HCT116 (cell line): ENCODE measurements around the gene HIGD1C. TPM values are rescaled to one million over a fixed set of nuclear protein-coding genes. Genes with fewer than 3 reads are reported as not detected.

Source experiments
- ATAC-seq: fragments of 200-7000 bp; cut with Tn5 transposase; 2 replicates; pipeline ENCODE4 v1.9.1; 2020; ENCODE audit warnings: mild to moderate bottlenecking, moderate library complexity
- BruUV-seq: library from RNA; stranded (reverse); fragments of 400-500 nt; replicated peaks from 2 replicates; lab custom pipeline; 2021; lab: Mats Ljungman, UMichigan
- CTCF ChIA-PET: fragments of 300-600 bp; sonication (Branson Sonifier 250); formaldehyde crosslinking; loops from one replicate; lab custom pipeline; 2021; ENCODE audit warnings: antibody characterized with exemption; lab: Charles Lee
- POLR2A ChIA-PET: fragments of 300-600, 350-600 bp; sonication (Branson Sonifier 250); formaldehyde crosslinking; loops from one replicate; lab custom pipeline; 2021; ENCODE audit warnings: antibody characterized with exemption; lab: Charles Lee
- RAD21 ChIA-PET, 2 experiments: fragments of 300-600 bp; sonication (Branson Sonifier 250); formaldehyde crosslinking; loops; one replicate each; lab custom pipeline; 2023; ENCODE audit warnings: low total read pairs in 2 of 2; ENCODE audit not compliant: uncharacterized antibody in 2 of 2, unreplicated experiment in 2 of 2, low non-redundant PET in 1 of 2; lab: Charles Lee
- DNase-seq: peaks from one replicate; pipeline ENCODE4 v3.0.0-alpha.2; 2010; ENCODE audit warnings: low read depth, low spot score
- H2AFZ ChIP-seq: fragments of 200-600 bp; shearing (Covaris generic), sonication (generic); 2 replicates; pipeline ENCODE4 v1.6.1; 2017; ENCODE audit warnings: low read depth, mixed run types, mixed read lengths, antibody characterized with exemption, low read length; ENCODE audit not compliant: poor library complexity, severe bottlenecking
- H3K27ac ChIP-seq: 2 replicates; pipeline ENCODE4 v1.5.1; 2012; ENCODE audit warnings: low read depth, low read length
- H3K27me3 ChIP-seq: fragments of 200-600 bp; sonication (generic); 2 replicates; pipeline ENCODE4 v1.6.1; 2016; ENCODE audit warnings: mixed run types, low read length, mixed read lengths; ENCODE audit not compliant: insufficient read depth
- H3K36me3 ChIP-seq, 2 experiments: fragments of 200-500 bp in 1 of 2; fragments of 200-600 bp in 1 of 2; sonication (Bioruptor generic) in 1 of 2; sonication (generic) in 1 of 2; 2 replicates each; pipeline versions ENCODE4 v1.5.1 to v1.6.1; 2014 to 2016; ENCODE audit warnings: low read length in 2 of 2, inconsistent platforms in 1 of 2, mixed read lengths in 1 of 2, mixed run types in 1 of 2; ENCODE audit not compliant: insufficient read depth in 2 of 2, control insufficient read depth in 1 of 2
- H3K4me1 ChIP-seq, 2 experiments: fragments of 200-600 bp in 1 of 2; sonication (generic) in 1 of 2; 2 replicates each; pipeline versions ENCODE4 v1.5.1 to v1.6.1; 2012 to 2017; ENCODE audit warnings: low read length in 2 of 2, inconsistent platforms in 1 of 2, mild to moderate bottlenecking in 1 of 2, mixed read lengths in 1 of 2, mixed run types in 1 of 2, moderate library complexity in 1 of 2; ENCODE audit not compliant: insufficient read depth in 2 of 2, control insufficient read depth in 1 of 2
- H3K4me2 ChIP-seq: fragments of 200-600 bp; sonication (generic); 2 replicates; pipeline ENCODE4 v1.6.1; 2017; ENCODE audit warnings: mixed run types, low read length, mixed read lengths
- H3K4me3 ChIP-seq, 2 experiments: fragments of 200-600 bp in 1 of 2; sonication (generic) in 1 of 2; replicated peaks in 1 of 2; 2 replicates each; pipeline ENCODE4 v1.5.1; 2011 to 2016; ENCODE audit warnings: low read length in 2 of 2, control low read depth in 1 of 2, low read depth in 1 of 2, mild to moderate bottlenecking in 1 of 2, mixed read lengths in 1 of 2, mixed run types in 1 of 2
- H3K79me2 ChIP-seq: fragments of 200-600 bp; sonication (generic); 2 replicates; pipeline ENCODE4 v1.6.1; 2017; ENCODE audit warnings: mild to moderate bottlenecking, mixed run types, low read length, moderate library complexity, mixed read lengths; ENCODE audit not compliant: insufficient read depth
- H3K9ac ChIP-seq: fragments of 200-600 bp; sonication (generic); 2 replicates; pipeline ENCODE4 v1.6.1; 2016; ENCODE audit warnings: low read length, mixed read lengths
- H3K9me2 ChIP-seq: fragments of 200-600 bp; sonication (generic), shearing (Covaris generic); 2 replicates; pipeline ENCODE4 v1.6.1; 2017; ENCODE audit warnings: mixed run types, mild to moderate bottlenecking, moderate library complexity; ENCODE audit not compliant: insufficient read depth
- H3K9me3 ChIP-seq, 2 experiments: fragments of 200-500 bp in 1 of 2; fragments of 200-600 bp in 1 of 2; sonication (Bioruptor generic) in 1 of 2; sonication (generic) in 1 of 2; 2 replicates each; pipeline ENCODE4 v1.6.1; 2014 to 2017; ENCODE audit warnings: low read length in 2 of 2, mixed read lengths in 2 of 2, inconsistent platforms in 1 of 2, low read depth in 1 of 2, mild to moderate bottlenecking in 1 of 2, mixed run types in 1 of 2, moderate library complexity in 1 of 2; ENCODE audit not compliant: control insufficient read depth in 1 of 2, insufficient read depth in 1 of 2
- H4K20me1 ChIP-seq: fragments of 200-600 bp; sonication (generic), shearing (Covaris generic); 2 replicates; pipeline ENCODE4 v1.6.1; 2017; ENCODE audit warnings: mixed run types, mild to moderate bottlenecking, moderate library complexity; ENCODE audit not compliant: insufficient read depth
- CEBPB ChIP-seq: IDR thresholded peaks from 2 replicates; pipeline ENCODE4 v1.6.1; 2012; ENCODE audit warnings: low read depth
- ELF1 ChIP-seq: IDR thresholded peaks from 2 replicates; pipeline ENCODE4 v1.6.1; 2012; ENCODE audit warnings: low read depth, borderline replicate concordance
- EZH2 ChIP-seq: fragments of 200-600 bp; sonication (generic); IDR thresholded peaks from 2 replicates; pipeline ENCODE4 v1.6.1; 2017; ENCODE audit warnings: antibody characterized with exemption, mixed run types
- EZH2phosphoT487 ChIP-seq: fragments of 200-600 bp; IDR thresholded peaks from 2 replicates; pipeline ENCODE4 v1.6.1; 2018; ENCODE audit warnings: antibody characterized with exemption, borderline replicate concordance
- FOSL1 ChIP-seq: IDR thresholded peaks from 2 replicates; pipeline ENCODE4 v1.6.1; 2012; ENCODE audit warnings: low read depth
- POLR2A ChIP-seq: IDR thresholded peaks from 2 replicates; pipeline ENCODE4 v1.7.0; 2011; ENCODE audit warnings: borderline replicate concordance; ENCODE audit not compliant: insufficient read depth, insufficient read length; ENCODE audit errors: extremely low read depth
- SIN3A ChIP-seq: IDR thresholded peaks from 2 replicates; pipeline ENCODE4 v1.6.1; 2012; ENCODE audit warnings: low read depth
- SP1 ChIP-seq: IDR thresholded peaks from 2 replicates; pipeline ENCODE4 v1.6.1; 2012; ENCODE audit warnings: low read depth
- TCF7L2 ChIP-seq: IDR thresholded peaks from 2 replicates; pipeline ENCODE4 v1.7.0; 2011; ENCODE audit warnings: borderline replicate concordance, inconsistent platforms; ENCODE audit not compliant: insufficient read depth, insufficient read length; ENCODE audit errors: extremely low read depth
- intact Hi-C: fragments of 100-400 bp; cut with micrococcal nuclease; formaldehyde crosslinking; loops from 2 replicates; pipeline ENCODE4 v1.10.0; 2022
- total RNA-seq: library from RNA; stranded (reverse); gene quantifications from one replicate; pipeline ENCODE4 v1.2.1, GENCODE V29; 2021; ENCODE audit not compliant: unreplicated experiment
- TF ChIP-seq, protein P1 (sequence below): IDR thresholded peaks from 2 replicates; pipeline ENCODE4 v1.6.1; 2012
- TF ChIP-seq, protein P2 (sequence below), 3 experiments: fragments of 200-600 bp in 1 of 3; sonication (generic) in 1 of 3; IDR thresholded peaks in 2 of 3; conservative IDR thresholded peaks in 1 of 3; 2 replicates each; pipeline ENCODE4 v1.5.1; 2012 to 2017; ENCODE audit warnings: low read depth in 2 of 3, low read length in 2 of 3, antibody characterized with exemption in 1 of 3, borderline replicate concordance in 1 of 3, control low read depth in 1 of 3, mild to moderate bottlenecking in 1 of 3, mixed read lengths in 1 of 3, mixed run types in 1 of 3, moderate library complexity in 1 of 3; ENCODE audit not compliant: insufficient read depth in 1 of 3
- TF ChIP-seq, protein P3 (sequence below): IDR thresholded peaks from 2 replicates; pipeline ENCODE4 v1.6.1; 2012; ENCODE audit warnings: low read depth
- TF ChIP-seq, protein P4 (sequence below): IDR thresholded peaks from 2 replicates; pipeline ENCODE4 v1.6.1; 2011; ENCODE audit warnings: mild to moderate bottlenecking, low read length, moderate library complexity; ENCODE audit not compliant: insufficient replicate concordance; ENCODE audit errors: extremely low read depth

The HIGD1C gene
- total RNA-seq, 1 experiment from 2014 or later = not detected

DNA sequence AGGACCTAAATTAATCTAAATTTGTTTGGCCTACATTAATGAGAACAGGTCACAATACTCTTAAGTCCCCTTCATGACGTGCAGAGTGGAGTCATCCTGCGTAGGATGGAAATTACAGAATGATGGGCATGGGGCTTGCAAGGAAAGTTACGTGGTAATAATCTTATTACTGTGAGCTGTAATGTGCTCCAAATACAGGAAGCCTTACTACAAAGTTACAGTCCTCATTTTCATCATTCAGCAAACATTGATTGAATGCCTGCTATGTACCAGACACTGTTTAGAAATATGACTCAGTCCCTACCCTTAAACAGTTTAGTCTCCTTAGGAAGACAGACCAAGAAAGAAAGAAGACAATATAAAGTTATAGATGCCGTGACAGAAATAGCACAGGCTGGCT is 9.4 kb downstream of the HIGD1C start (continued):
- TF ChIP-seq, protein P1, sequence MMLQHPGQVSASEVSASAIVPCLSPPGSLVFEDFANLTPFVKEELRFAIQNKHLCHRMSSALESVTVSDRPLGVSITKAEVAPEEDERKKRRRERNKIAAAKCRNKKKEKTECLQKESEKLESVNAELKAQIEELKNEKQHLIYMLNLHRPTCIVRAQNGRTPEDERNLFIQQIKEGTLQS = no peak
- TF ChIP-seq POLR2A (no peak), FOSL1 (no peak), TCF7L2 (no peak), EZH2 (no peak)
- TF ChIP-seq, protein P2, sequence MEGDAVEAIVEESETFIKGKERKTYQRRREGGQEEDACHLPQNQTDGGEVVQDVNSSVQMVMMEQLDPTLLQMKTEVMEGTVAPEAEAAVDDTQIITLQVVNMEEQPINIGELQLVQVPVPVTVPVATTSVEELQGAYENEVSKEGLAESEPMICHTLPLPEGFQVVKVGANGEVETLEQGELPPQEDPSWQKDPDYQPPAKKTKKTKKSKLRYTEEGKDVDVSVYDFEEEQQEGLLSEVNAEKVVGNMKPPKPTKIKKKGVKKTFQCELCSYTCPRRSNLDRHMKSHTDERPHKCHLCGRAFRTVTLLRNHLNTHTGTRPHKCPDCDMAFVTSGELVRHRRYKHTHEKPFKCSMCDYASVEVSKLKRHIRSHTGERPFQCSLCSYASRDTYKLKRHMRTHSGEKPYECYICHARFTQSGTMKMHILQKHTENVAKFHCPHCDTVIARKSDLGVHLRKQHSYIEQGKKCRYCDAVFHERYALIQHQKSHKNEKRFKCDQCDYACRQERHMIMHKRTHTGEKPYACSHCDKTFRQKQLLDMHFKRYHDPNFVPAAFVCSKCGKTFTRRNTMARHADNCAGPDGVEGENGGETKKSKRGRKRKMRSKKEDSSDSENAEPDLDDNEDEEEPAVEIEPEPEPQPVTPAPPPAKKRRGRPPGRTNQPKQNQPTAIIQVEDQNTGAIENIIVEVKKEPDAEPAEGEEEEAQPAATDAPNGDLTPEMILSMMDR (IDR thresholded peaks at IDR 0.05 in 2 of 3, conservative IDR thresholded peaks at IDR 0.05 in 1 of 3; ENCODE audit: borderline replicate concordance in 1 of 3, insufficient read depth in 1 of 3, low read depth in 2 of 3, low read length in 2 of 3) = no peak

DNA sequence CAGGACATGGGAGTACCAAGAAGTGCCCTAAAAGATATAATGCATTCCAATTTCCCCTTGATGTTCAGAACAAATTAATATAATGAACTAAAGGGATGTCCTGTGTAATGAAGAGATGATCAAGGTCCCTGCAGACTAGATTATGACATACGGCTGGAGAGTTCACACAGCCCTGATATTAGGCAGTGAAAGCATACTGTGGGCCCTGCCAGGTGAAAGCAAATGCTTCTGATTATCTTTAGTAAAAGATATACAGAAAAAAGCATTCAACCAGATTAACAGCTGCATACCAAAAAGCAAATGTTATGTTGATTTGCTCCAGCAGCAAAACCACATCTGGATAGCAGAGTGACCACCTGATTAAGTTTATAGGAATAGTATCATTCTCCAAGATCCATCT is 12.1 kb downstream of the HIGD1C start:
- Histone ChIP-seq H3K27me3 (no peaks in the 10 kb centered on the region), H3K27ac (no peak overlapping the region), H3K4me2 (no peak overlapping the region), H3K4me3 (no peak overlapping the region), H4K20me1 (no peaks in the 10 kb centered on the region), H3K79me2 (no peaks in the 10 kb centered on the region), H3K9ac (no peak overlapping the region), H2AFZ (no peak overlapping the region), H3K9me2 (no peaks in the 10 kb centered on the region), H3K9me3 (no peaks in the 10 kb centered on the region), H3K4me1 (no peaks in the 10 kb centered on the region), H3K36me3 (no peaks in the 10 kb centered on the region)
- DNase-seq (no peak), ATAC-seq (no peak)
- RAD21 ChIA-PET = no interaction called here
- POLR2A ChIA-PET = no interaction called here
- intact Hi-C loops = no loop called here
- no TSS peak for BruUV-seq
- CTCF ChIA-PET = no interaction called here
- TF ChIP-seq ELF1 (no peak), CEBPB (no peak), FOSL1 (no peak), SIN3A (no peak), TCF7L2 (no peak), POLR2A (no peak), EZH2phosphoT487 (no peak), SP1 (no peak)
- TF ChIP-seq, protein P3, sequence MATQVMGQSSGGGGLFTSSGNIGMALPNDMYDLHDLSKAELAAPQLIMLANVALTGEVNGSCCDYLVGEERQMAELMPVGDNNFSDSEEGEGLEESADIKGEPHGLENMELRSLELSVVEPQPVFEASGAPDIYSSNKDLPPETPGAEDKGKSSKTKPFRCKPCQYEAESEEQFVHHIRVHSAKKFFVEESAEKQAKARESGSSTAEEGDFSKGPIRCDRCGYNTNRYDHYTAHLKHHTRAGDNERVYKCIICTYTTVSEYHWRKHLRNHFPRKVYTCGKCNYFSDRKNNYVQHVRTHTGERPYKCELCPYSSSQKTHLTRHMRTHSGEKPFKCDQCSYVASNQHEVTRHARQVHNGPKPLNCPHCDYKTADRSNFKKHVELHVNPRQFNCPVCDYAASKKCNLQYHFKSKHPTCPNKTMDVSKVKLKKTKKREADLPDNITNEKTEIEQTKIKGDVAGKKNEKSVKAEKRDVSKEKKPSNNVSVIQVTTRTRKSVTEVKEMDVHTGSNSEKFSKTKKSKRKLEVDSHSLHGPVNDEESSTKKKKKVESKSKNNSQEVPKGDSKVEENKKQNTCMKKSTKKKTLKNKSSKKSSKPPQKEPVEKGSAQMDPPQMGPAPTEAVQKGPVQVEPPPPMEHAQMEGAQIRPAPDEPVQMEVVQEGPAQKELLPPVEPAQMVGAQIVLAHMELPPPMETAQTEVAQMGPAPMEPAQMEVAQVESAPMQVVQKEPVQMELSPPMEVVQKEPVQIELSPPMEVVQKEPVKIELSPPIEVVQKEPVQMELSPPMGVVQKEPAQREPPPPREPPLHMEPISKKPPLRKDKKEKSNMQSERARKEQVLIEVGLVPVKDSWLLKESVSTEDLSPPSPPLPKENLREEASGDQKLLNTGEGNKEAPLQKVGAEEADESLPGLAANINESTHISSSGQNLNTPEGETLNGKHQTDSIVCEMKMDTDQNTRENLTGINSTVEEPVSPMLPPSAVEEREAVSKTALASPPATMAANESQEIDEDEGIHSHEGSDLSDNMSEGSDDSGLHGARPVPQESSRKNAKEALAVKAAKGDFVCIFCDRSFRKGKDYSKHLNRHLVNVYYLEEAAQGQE = no peak
- TF ChIP-seq, protein P1 = no peak
- TF ChIP-seq, protein P4, sequence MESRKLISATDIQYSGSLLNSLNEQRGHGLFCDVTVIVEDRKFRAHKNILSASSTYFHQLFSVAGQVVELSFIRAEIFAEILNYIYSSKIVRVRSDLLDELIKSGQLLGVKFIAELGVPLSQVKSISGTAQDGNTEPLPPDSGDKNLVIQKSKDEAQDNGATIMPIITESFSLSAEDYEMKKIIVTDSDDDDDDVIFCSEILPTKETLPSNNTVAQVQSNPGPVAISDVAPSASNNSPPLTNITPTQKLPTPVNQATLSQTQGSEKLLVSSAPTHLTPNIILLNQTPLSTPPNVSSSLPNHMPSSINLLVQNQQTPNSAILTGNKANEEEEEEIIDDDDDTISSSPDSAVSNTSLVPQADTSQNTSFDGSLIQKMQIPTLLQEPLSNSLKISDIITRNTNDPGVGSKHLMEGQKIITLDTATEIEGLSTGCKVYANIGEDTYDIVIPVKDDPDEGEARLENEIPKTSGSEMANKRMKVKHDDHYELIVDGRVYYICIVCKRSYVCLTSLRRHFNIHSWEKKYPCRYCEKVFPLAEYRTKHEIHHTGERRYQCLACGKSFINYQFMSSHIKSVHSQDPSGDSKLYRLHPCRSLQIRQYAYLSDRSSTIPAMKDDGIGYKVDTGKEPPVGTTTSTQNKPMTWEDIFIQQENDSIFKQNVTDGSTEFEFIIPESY = no peak
